Fibroblast of mammary gland (primary cell): ENCODE data around the gene ZNF804A.
"Not testable (repeated sequence)": the region's sequence is repeated elsewhere in the genome, so short reads cannot be mapped to it uniquely, and the experiment has no call there.

Experiments
- DNase-seq: peaks from one replicate; pipeline ENCODE4 v3.0.0-alpha.2; 2010; ENCODE audit warnings: low read depth
- H3K4me3 ChIP-seq: 2 replicates; pipeline ENCODE4 v1.5.1; 2011; ENCODE audit warnings: low read depth, mild to moderate bottlenecking, low read length, moderate library complexity; ENCODE audit not compliant: control insufficient read depth
- TF ChIP-seq, protein P1 (sequence below): conservative IDR thresholded peaks from 2 replicates; pipeline ENCODE4 v1.5.1; 2011; ENCODE audit warnings: low read depth, low read length, inconsistent platforms; ENCODE audit not compliant: control insufficient read depth, insufficient read depth

ZNF804A gene

DNA sequence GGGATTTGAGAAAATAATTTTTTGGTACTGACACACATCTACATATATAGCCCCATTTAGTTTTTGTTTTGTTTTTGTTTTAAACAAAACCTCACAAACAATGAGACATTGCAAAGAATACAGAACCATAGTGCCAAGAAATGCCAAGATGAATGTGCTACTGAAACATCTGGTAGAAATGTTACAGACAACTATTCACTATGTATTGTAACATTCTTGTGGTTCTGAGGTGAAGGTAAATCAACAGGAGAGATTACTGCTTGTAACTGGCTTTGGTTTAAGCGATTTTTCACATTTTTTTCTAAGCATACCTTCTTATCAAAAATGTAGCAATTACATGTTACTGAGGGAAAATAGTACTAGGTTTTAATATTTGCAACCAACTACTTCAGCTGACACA lies 281.3 kb downstream of the ZNF804A start:
- no peak overlapping the region for H3K4me3 ChIP-seq
- TF ChIP-seq, protein P1, sequence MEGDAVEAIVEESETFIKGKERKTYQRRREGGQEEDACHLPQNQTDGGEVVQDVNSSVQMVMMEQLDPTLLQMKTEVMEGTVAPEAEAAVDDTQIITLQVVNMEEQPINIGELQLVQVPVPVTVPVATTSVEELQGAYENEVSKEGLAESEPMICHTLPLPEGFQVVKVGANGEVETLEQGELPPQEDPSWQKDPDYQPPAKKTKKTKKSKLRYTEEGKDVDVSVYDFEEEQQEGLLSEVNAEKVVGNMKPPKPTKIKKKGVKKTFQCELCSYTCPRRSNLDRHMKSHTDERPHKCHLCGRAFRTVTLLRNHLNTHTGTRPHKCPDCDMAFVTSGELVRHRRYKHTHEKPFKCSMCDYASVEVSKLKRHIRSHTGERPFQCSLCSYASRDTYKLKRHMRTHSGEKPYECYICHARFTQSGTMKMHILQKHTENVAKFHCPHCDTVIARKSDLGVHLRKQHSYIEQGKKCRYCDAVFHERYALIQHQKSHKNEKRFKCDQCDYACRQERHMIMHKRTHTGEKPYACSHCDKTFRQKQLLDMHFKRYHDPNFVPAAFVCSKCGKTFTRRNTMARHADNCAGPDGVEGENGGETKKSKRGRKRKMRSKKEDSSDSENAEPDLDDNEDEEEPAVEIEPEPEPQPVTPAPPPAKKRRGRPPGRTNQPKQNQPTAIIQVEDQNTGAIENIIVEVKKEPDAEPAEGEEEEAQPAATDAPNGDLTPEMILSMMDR: no peak
- no peak for DNase-seq

DNA sequence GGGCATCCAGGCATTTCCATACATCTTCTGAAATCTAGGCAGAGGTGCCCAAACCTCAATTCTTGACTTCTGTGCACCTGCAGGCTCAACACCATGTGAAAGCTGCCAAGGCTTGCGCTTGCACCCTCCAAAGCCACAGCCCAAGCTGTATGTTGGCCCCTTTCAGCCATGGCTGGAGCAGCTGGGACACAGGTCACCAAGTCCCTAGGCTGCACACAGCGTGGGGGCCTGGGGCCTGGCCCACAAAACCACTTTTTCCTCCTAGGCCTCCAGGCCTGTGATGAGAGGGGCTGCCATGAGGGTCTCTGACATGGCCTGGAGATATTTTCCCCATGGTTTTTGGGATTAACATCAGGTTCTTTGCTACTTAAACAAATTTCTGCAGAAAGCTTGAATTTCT lies 288.3 kb downstream of the ZNF804A start:
- DNase-seq, H3K4me3 ChIP-seq: not testable (repeated sequence)

- no peak for DNase-seq
- TF ChIP-seq, protein P1: no peak
- H3K4me3 ChIP-seq: no peak overlapping the region
Measured at GRCh38 chr2:184890311-184890710, 292.0 kb downstream of the ZNF804A start.

GRCh38 chr2:184904991-184905390 lies 306.7 kb downstream of the ZNF804A start:
- TF ChIP-seq, protein P1: no peak
- no peak for DNase-seq
- no peak overlapping the region for H3K4me3 ChIP-seq

- H3K4me3 ChIP-seq: no peak overlapping the region
- DNase-seq: no peak
- TF ChIP-seq, protein P1: no peak
Measured at GRCh38 chr2:184906160-184906559, 307.8 kb downstream of the ZNF804A start.

- no peak for DNase-seq
- TF ChIP-seq, protein P1: no peak
- no peak overlapping the region for H3K4me3 ChIP-seq
Measured at GRCh38 chr2:184906709-184907108, 308.4 kb downstream of the ZNF804A start.

GRCh38 chr2:184908966-184909365 lies 310.6 kb downstream of the ZNF804A start:
- no peak for DNase-seq
- H3K4me3 ChIP-seq: no peak overlapping the region
- TF ChIP-seq, protein P1: no peak
